ENCODE data around the gene PROSER1.

DNA sequence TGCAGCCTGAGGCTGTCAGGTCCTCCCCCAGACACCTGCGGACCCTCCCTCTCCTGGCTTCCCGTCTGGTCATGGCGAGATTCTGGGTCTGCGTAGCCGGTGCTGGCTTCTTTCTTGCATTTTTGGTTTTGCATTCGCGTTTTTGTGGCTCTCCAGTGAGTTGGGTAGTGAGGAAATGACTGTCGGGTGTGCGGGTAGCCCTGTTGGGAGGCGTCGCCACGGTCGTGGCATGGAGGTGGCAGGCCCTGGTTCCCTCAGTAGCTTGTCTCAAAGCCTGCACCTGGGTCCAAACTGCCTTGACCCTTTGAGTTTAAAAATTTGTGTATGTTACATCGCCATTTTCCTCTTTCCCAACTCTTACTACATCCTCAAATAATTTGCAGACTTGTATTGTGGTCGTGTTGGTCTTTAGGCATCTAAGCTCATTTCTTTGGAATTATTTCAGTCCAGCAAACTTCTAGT is 711 bp upstream of the PROSER1 start:
- TF ChIP-seq, protein P1, sequence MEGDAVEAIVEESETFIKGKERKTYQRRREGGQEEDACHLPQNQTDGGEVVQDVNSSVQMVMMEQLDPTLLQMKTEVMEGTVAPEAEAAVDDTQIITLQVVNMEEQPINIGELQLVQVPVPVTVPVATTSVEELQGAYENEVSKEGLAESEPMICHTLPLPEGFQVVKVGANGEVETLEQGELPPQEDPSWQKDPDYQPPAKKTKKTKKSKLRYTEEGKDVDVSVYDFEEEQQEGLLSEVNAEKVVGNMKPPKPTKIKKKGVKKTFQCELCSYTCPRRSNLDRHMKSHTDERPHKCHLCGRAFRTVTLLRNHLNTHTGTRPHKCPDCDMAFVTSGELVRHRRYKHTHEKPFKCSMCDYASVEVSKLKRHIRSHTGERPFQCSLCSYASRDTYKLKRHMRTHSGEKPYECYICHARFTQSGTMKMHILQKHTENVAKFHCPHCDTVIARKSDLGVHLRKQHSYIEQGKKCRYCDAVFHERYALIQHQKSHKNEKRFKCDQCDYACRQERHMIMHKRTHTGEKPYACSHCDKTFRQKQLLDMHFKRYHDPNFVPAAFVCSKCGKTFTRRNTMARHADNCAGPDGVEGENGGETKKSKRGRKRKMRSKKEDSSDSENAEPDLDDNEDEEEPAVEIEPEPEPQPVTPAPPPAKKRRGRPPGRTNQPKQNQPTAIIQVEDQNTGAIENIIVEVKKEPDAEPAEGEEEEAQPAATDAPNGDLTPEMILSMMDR (IDR thresholded peaks at IDR 0.05; ENCODE audit: low read depth, low read length), result no peak
- no peak for TF ChIP-seq POLR2A (IDR thresholded peaks at IDR 0.05; ENCODE audit: extremely low read depth, insufficient read length)
- TF ChIP-seq, protein P2, sequence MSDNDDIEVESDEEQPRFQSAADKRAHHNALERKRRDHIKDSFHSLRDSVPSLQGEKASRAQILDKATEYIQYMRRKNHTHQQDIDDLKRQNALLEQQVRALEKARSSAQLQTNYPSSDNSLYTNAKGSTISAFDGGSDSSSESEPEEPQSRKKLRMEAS (IDR thresholded peaks at IDR 0.05; ENCODE audit: low read depth, low read length), result no peak

Measured in NB4 (cell line).